NCI-H1048 (cell line): ENCODE measurements around the gene TACC2.
"Not testable (repeated sequence)": the region's sequence is repeated elsewhere in the genome, so short reads cannot be mapped to it uniquely, and the experiment has no call there.

Experiments used
- DNase-seq: peaks from one replicate; lab custom pipeline; 2025; lab: John Stamatoyannopoulos, UW

TACC2 gene

GRCh38 chr10:121988361-121989324 is at the start of gene TACC2:
Gene TACC2 (plus strand): TSS chr10:121989163. CDS start chr10:122021982, 32,819 bp downstream.
- no peak for DNase-seq

GRCh38 chr10:121941532-121941931 is 47.4 kb upstream of the TACC2 start:
- DNase-seq, result no peak

GRCh38 chr10:121942749-121943416 is 46.1 kb upstream of the TACC2 start:
- DNase-seq, result no peak

DNA sequence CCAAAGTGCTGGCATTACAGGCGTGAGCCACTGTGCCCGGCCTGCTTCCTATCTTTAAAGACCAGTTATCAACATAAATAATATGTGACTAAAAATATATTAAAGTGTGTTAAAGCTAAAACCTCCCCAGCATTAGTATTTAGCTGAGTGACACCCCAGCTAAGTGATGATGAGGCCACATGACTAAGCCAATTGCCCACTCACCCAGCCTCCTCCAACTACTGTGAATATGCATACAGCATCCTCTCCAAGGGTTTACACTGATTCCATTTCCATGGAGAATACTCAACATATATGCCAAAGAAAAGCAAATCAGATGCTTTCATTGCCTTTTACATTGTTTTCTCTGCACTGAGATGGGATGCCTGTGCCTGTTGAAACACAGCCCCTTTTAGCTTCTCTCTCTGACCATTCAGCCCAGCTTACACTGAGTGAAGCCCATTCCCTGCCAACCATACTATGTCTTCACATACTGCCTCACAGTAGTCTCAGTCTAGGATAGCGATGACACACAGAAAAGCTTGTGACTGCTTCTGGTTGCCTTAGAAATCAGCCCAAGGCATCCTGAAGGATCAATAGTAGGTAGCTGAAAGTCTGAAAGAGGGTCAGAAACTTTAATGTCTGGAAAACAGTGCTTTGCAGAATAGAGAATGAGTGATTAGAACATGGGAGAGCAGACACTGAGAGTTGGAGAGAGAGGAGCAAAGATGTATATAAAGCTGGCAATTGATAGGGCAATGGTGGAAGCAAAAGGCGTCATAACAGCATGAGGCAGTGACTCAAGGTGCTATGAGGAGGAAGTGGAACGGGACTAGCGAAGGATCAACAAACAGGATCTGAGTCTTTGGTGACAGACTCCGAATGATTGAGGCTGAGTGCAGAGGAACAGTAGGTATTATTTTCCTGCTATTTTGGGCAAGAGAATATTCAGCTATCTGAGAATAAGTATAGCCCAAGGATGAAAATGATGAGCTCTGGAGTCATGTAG is 41.3 kb upstream of the TACC2 start:
- DNase-seq, result no peak

DNA sequence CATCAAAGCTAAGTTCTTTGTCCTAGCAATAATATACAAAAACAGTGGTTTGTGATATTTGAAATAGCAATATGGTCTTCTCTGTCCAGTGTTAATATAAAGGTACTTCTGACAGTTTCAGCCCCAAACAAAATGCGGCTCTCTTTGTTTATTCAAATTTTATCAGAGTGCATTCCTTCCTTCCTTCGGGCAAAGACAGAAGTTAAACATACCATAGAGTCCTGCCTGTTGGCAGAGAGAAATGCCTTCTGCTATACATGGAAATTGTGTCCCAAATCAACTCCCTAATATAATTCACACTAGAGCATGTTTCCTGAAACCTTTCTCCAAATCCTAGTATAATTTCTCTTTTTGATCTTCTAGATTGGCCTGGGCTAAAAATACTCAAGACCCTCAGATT is 39.9 kb upstream of the TACC2 start:
- DNase-seq, result no peak

- no peak for DNase-seq
These were observed 39.5 kb upstream of the TACC2 start for GRCh38 chr10:121949451-121949850.

- DNase-seq, result no peak
These were observed 36.7 kb upstream of the TACC2 start for GRCh38 chr10:121952226-121952625.

GRCh38 chr10:121956111-121957061 is 32.6 kb upstream of the TACC2 start:
- DNase-seq, result no peak

- no peak for DNase-seq
These were observed 29.3 kb upstream of the TACC2 start for GRCh38 chr10:121959671-121960070.

DNA sequence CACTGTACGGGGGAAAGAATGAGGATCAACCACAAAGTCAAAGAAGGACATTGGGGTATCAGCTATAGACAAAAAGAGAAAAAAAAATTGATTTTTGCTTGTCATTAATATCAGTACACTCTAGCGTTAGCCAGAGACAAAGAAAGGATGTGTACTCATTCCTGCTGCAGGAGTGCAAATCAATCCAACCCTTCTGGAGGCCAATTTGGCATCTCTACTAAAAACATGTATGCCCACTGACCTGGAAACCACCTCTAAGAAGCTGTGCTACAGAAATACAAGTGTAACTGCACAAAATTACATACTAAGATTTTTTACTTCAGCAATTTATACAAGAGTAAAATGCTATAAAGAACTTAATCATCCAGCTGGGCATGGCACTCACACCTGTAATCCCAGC is 27.5 kb upstream of the TACC2 start:
- DNase-seq, result no peak

DNA sequence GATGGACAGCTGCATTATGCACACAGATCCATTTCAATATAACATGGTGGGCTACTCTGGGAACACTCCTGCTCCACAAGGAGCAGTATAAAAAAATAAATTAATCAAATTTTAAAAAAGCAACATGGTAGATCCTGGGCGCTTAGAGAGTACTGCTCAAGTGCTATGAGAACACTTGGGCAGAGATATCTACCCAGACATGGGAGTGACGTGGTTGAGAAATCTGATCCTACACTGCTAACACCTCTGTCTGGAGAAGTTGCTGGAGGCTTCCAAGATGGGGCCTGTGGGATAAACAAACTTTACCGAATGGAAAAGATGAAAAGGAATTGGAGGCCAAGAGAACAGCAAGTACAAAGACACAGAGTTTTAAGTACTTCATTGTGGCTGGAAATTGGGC is 23.0 kb upstream of the TACC2 start:
- no peak for DNase-seq

DNA sequence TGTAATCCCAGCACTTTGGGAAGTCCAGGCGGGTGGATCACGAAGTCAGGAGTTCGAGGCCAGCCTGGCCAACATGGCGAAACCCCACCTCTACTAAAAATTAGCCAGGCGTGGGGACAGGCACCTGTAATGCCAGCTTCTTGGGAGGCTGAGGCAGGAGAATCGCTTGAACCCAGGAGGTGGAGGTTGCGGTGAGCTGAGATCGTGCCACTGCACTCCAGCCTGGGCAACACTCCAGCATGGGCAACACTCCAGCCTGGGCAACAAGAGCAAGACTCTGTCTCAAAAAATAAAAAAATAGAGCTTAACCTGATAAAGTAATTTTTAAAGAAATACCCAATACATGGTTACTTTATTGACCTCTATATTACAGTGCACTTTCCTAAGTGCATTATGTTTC is 19.9 kb upstream of the TACC2 start:
- DNase-seq, result not testable (repeated sequence)

DNA sequence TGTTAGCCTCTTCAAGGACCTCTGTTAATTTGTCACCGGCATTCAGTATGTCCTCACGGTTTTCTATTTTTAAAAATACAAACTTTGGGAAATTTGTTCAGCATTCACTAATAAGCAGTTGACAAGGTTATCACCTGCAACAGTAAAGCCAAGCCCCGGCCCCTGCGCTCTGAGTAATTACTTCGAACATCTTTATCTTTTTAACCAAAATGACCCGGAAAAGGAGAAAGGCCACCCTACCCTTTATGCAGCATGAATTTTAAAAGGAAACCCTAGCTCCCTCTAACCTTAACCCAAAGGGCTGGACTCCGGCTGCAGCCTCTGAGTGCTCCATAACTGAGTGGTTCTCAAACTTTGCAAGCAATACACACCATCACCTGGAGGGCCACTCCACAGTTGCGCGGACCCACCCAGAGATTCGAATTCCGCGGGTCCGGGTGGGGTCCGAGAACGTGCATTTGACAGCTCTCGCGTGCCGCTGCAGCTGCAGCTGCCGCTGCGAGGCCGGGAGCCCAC is 14.9 kb upstream of the TACC2 start:
- no peak for DNase-seq

GRCh38 chr10:121974535-121975294 is 14.2 kb upstream of the TACC2 start, which contains the start of gene NSMCE4A:
Gene NSMCE4A (minus strand): TSS chr10:121975217. CDS start chr10:121975165, 52 bp downstream.
- peak; percentile 26 for DNase-seq

GRCh38 chr10:121975295-121976086 is 13.5 kb upstream of the TACC2 start:
- no peak for DNase-seq

DNA sequence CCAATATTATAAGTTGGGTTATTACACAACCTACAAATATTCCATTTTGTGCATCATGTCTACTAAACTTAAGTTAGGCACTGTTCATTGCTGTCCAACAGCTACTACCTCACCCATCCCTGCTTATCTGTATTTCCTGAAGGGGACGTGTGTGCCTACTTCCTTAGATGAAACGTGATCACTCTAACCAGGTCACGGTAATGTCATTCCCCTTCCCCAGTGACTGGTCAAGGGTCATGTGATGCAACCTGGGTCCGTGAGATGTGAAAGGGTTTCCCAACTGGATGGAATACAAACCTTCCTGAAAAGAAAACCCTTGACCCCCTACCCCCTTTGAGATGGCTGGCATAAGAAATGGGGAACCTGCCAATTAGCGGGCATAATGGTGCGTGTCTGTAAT is 12.4 kb upstream of the TACC2 start:
- DNase-seq, result no peak

- DNase-seq, result no peak
These were observed 10.5 kb upstream of the TACC2 start for GRCh38 chr10:121978511-121978910.

DNA sequence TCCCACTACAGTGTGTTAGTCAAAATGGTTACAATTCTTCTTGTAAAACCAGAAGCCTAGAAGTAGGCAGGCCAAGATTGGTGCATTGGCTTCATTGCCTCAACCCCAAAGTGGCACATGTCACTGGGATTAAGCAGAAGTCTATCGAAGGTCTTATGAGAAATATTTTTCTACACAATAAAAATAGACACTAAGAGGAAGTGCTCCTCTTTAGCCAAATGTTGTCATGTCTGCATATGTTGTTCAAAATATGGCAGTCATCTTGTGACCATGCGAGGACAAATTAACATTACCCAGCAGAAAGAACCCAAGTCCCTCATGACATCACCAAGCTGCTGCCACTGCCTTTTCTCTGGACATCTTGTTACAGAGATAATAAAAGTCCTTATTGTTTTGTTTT is 7.6 kb upstream of the TACC2 start:
- DNase-seq, result no peak

- no peak for DNase-seq
These were observed 5.1 kb upstream of the TACC2 start for GRCh38 chr10:121983852-121984251.
